Measurements from ENCODE around the gene HAPLN3. TPM values are rescaled to one million over a fixed set of nuclear protein-coding genes. Genes with fewer than 3 reads are reported as not detected.

Gene HAPLN3
- total and polyA plus RNA-seq, 2 of the 4 experiments (the other 2 are of a cell fraction) = 5.9 to 28.6 TPM

DNA sequence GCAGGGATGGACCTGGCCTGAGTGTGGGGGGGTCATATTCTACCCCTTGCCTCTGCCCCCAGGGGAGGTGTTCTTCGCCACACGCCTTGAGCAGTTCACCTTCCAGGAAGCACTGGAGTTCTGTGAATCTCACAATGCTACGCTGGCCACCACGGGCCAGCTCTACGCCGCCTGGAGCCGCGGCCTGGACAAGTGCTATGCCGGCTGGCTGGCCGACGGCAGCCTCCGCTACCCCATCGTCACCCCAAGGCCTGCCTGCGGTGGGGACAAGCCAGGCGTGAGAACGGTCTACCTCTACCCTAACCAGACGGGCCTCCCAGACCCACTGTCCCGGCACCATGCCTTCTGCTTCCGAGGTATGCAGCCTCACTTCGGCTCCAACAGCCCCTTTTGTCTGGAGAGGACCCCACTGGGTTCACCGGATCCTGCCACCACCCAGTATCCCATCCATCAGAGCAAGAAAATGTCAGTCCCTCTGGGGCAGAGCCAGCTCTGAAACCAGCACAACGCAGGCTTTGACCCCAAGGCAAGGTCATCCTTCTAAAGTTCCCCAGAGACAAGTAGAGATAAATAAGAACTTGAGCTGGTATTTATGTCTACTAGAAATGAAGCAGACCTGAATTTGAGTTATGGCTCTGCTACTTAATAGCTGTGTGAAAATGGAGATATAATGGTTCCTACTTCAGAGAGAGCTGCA is 45.8 kb downstream of the HAPLN3 start:
- Histone ChIP-seq H3K27me3 (ENCODE audit: control insufficient read depth, insufficient read depth, low read length) (peaks cover 33% of the 10 kb centered on the region), H4K8ac (ENCODE audit: low read depth in 2 of 2, low read length in 2 of 2) (no peak overlapping the region), H3K4me1 (ENCODE audit: control insufficient read depth, insufficient read depth, low read length) (no peaks in the 10 kb centered on the region), H3K27ac (ENCODE audit: insufficient read depth, low read length) (no peak overlapping the region), H3K56ac (ENCODE audit: extremely low read depth, insufficient read depth, low read length) (no peak overlapping the region), H3K9ac (ENCODE audit: low read depth, low read length) (no peak overlapping the region), H3K4me3 (ENCODE audit: insufficient read depth, low read depth, low read length) (no peak overlapping the region), H3K23ac (ENCODE audit: low read depth, low read length) (no peak overlapping the region), H3K9me3 (ENCODE audit: control insufficient read depth, insufficient read depth, low read length) (no peaks in the 10 kb centered on the region), H2BK120ac (ENCODE audit: low read depth, low read length) (no peak overlapping the region), H2BK5ac (ENCODE audit: low read depth, low read length, poor library complexity, severe bottlenecking) (no peak overlapping the region), H3K14ac (replicated peaks; ENCODE audit: low read depth, low read length) (no peak overlapping the region), H2AFZ (replicated peaks; ENCODE audit: low read length, poor library complexity) (no peak overlapping the region), H3K9me1 (ENCODE audit: insufficient read depth, low read length) (no peaks in the 10 kb centered on the region), H3K36me3 (ENCODE audit: control insufficient read depth, insufficient read depth, low read length) (no peaks in the 10 kb centered on the region), H4K91ac (ENCODE audit: insufficient read depth, low read depth, low read length) (no peak overlapping the region), H3K4ac (ENCODE audit: low read depth, low read length) (no peak overlapping the region), H4K20me1 (ENCODE audit: insufficient read depth, low read length) (no peaks in the 10 kb centered on the region), H4K5ac (ENCODE audit: low read depth, low read length) (no peak overlapping the region), H2AK5ac (ENCODE audit: low read depth, low read length) (no peak overlapping the region), H3K18ac (ENCODE audit: low read depth, low read length) (no peak overlapping the region), H2BK15ac (ENCODE audit: low read depth, low read length) (no peak overlapping the region), H2AK9ac (replicated peaks; ENCODE audit: low read depth, low read length, poor library complexity) (no peak overlapping the region), H3K79me1 (ENCODE audit: low read depth in 1 of 2, low read length in 2 of 2) (no peaks in the 10 kb centered on the region), H2BK20ac (ENCODE audit: low read depth, low read length) (no peak overlapping the region), H3K4me2 (ENCODE audit: low read depth, low read length) (no peak overlapping the region)
- CTCF ChIA-PET = no interaction called here
- no peak for ATAC-seq (ENCODE audit: low read depth)
- in situ Hi-C loops (cut with MboI; ENCODE audit: low sequenced_read_pairs) (loop anchor here (25.0 kb wide), 2 partner anchors 187 to 362 kb away; no protein-coding TSS in a partner anchor), intact Hi-C loops (cut with micrococcal nuclease) (no loop called here), dilution Hi-C loops (cut with HindIII; ENCODE audit: low sequenced_read_pairs, unreplicated experiment) (no loop called here)
- POLR2A ChIA-PET (ENCODE audit: unreplicated experiment) = no interaction called here
- 94% methylated on average over 5 of the region's 22 CpGs; no CpG with 5 or more reads in 1 of the 2 experiments for WGBS, 2 experiments (ENCODE audit: extremely low coverage in 2 of 2, insufficient read length in 1 of 2)
- DNase-seq = no peak
- TF ChIP-seq MAFK (IDR thresholded peaks at IDR 0.05; ENCODE audit: low read depth, low read length) (no peak), BHLHE40 (IDR thresholded peaks at IDR 0.05; ENCODE audit: low read depth, low read length) (no peak), MAZ (IDR thresholded peaks at IDR 0.05; ENCODE audit: borderline replicate concordance, low read depth, low read length) (no peak), CEBPB (IDR thresholded peaks at IDR 0.05; ENCODE audit: low read depth, low read length) (no peak), FOS (IDR thresholded peaks at IDR 0.05; ENCODE audit: low read depth, low read length) (no peak), CHD1 (IDR thresholded peaks at IDR 0.05; ENCODE audit: low read depth, low read length) (no peak), RCOR1 (IDR thresholded peaks at IDR 0.05; ENCODE audit: insufficient replicate concordance, low read length) (no peak), RAD21 (IDR thresholded peaks at IDR 0.05; ENCODE audit: low read length) (no peak), SMC3 (IDR thresholded peaks at IDR 0.05; ENCODE audit: low read depth, low read length) (no peak), NFE2L2 (IDR thresholded peaks at IDR 0.05; ENCODE audit: low read depth, low read length) (no peak), RFX5 (IDR thresholded peaks at IDR 0.05; ENCODE audit: low read depth, low read length) (no peak), MXI1 (IDR thresholded peaks at IDR 0.05; ENCODE audit: borderline replicate concordance, low read depth, low read length) (no peak), POLR2A (IDR thresholded peaks at IDR 0.05; ENCODE audit: low read depth, low read length) (no peak)
- TF ChIP-seq, protein P1, sequence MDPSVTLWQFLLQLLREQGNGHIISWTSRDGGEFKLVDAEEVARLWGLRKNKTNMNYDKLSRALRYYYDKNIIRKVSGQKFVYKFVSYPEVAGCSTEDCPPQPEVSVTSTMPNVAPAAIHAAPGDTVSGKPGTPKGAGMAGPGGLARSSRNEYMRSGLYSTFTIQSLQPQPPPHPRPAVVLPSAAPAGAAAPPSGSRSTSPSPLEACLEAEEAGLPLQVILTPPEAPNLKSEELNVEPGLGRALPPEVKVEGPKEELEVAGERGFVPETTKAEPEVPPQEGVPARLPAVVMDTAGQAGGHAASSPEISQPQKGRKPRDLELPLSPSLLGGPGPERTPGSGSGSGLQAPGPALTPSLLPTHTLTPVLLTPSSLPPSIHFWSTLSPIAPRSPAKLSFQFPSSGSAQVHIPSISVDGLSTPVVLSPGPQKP (IDR thresholded peaks at IDR 0.05; ENCODE audit: borderline replicate concordance, low read depth, low read length) = no peak
- TF ChIP-seq, protein P2, sequence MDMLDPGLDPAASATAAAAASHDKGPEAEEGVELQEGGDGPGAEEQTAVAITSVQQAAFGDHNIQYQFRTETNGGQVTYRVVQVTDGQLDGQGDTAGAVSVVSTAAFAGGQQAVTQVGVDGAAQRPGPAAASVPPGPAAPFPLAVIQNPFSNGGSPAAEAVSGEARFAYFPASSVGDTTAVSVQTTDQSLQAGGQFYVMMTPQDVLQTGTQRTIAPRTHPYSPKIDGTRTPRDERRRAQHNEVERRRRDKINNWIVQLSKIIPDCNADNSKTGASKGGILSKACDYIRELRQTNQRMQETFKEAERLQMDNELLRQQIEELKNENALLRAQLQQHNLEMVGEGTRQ (IDR thresholded peaks at IDR 0.05; ENCODE audit: low read depth, low read length) = no peak
- TF ChIP-seq, protein P3, sequence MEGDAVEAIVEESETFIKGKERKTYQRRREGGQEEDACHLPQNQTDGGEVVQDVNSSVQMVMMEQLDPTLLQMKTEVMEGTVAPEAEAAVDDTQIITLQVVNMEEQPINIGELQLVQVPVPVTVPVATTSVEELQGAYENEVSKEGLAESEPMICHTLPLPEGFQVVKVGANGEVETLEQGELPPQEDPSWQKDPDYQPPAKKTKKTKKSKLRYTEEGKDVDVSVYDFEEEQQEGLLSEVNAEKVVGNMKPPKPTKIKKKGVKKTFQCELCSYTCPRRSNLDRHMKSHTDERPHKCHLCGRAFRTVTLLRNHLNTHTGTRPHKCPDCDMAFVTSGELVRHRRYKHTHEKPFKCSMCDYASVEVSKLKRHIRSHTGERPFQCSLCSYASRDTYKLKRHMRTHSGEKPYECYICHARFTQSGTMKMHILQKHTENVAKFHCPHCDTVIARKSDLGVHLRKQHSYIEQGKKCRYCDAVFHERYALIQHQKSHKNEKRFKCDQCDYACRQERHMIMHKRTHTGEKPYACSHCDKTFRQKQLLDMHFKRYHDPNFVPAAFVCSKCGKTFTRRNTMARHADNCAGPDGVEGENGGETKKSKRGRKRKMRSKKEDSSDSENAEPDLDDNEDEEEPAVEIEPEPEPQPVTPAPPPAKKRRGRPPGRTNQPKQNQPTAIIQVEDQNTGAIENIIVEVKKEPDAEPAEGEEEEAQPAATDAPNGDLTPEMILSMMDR (conservative IDR thresholded peaks at IDR 0.05; ENCODE audit: low read depth, low read length) = no peak
- BruUV-seq (replicated peaks) = no TSS peak

Data from IMR-90 (cell line).